Stimulated activated CD4-positive, alpha-beta T cell treated with anti-CD3 and anti-CD28 coated beads, Interleukin-1b, Interleukin-23, amount 100 ng/mL, for 24 hours (primary cell): ENCODE data around the gene THTPA.
"Not testable (repeated sequence)": the region's sequence is repeated elsewhere in the genome, so short reads cannot be mapped to it uniquely, and the experiment has no call there.

Experiments used
- DNase-seq, 4 experiments: peaks; one replicate each; pipeline ENCODE4 v3.0.0-alpha.2; 2020; ENCODE audit warnings: low read depth in 4 of 4, low spot score in 1 of 4

The THTPA gene

DNA sequence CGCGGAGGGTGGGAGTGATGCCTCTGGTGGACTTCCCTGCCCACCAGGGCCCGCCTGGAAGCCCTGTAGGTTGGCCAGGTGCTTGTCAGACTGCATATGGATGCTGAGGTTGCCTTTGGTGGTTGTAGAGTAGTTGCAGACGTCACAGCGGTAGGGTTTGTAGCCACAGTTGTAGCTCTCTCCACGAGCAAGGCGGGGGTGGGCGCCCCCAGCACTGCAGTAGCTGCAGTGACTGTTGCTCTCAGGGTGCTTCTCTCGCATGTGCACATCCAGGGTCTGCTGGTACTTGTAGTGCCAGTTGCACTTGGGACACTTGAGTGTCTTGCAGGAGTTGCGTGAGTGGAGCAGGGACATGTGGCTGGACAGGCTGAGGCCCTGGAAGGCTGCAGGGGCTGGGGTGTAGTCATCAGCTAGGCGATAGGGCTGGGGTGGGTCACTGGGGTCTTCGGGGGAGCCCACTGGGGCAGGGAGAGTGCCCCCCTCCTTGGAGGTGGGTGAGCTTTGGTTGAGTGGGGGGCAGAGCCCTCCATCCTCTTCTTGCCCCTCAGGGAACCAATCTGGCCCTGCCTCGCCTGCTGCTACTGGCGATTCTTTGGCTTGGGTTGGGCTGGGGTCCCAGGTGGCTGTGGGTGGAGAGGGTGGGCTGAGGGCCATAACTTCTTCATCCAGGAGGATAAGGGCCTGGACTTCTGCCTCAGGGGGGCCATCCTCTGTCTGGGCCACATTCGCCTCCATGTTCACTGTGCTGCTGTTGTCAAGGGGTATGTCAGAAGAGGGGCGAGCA lies 22.2 kb upstream of the THTPA start:
- DNase-seq, result no peak

DNA sequence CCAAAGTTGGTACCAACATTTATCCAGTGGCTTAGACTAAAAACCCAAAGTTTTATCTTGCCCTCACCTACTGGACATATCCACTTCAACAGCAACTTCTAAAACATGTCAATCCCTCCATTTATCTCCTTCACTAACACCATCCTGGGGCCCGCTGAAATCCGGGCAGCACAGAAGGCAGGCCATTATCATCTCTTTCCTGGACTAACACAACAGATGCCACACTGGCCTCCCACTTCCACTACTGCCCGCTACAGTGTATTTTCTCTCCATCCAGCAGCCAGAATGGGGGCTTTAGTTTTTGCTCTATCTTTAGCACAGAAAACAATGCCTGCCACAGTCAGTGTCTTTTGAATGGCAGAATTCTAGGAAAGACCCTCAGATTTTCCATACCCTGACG lies 20.1 kb upstream of the THTPA start:
- no peak for DNase-seq

DNA sequence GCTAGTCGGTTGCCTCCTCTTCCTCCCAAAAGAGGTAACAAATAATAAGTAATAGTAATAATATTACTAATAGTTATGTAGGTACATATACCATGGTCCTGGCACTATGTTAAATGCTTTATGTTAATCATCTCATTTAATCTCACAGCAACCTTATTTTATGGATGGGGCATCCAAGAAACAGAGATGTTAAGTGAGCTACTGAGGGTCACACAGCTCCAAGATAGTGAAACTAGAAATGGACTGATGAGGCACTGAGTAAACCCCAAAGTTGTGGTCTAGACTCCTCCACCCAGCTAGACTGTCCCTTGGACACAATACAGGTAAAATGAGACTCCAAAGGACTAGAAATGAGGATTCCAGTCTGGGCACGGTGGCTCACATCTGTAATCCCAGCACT lies 19.6 kb upstream of the THTPA start:
- no peak for DNase-seq

DNA sequence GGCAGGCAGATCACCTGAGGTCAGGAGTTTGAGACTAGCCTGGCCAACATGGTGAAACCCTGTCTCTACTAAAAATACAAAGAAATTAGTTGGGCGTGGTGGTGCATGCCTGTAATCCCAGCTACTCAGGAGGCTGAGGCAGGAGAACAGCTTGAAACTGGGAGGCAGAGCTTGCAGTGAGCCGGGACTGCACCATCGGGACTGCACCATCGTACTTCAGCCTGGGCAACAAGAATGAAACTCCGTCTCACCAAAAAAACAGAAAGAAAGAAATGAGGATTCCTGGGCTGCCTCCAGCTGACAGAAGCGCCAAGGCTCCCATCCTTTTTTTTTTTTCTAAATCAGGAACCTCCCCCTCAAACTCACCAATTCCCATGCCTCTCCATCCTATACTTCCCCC lies 19.2 kb upstream of the THTPA start:
- not testable (repeated sequence) for DNase-seq

DNA sequence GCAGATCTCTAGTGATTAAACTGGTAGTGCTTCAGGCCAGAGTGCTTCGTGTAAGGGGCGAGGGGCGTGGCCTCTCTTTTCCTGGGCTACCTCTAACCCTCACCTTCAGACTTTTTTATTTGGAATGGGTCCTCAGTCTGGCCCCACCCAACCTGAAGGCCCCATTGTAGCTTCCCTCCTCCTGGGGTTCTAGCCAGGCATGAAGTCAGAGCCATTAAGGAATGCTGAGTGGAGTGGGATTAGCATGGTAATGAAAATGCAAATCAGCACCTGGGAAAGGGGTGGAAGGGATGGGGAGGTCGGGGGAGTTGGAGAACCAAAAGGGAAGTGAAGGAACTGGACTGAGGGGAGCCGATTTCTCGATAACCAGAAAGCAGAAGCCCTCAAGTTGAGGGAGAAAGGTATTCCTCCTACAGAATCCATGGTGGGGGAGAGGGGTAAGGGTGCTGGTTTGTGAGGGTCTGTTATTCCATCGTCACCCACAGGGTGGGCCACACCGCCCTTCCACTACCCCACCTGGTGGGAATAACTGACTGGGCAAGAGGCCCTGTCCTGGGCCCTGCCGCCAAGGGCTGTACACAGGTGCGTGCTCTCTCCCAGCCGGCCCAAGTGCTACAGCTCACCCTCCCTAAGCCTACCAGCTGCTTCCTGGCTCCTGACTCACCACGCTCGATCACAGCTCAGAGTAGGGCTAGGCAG lies 18.6 kb upstream of the THTPA start:
- DNase-seq, result no peak

DNA sequence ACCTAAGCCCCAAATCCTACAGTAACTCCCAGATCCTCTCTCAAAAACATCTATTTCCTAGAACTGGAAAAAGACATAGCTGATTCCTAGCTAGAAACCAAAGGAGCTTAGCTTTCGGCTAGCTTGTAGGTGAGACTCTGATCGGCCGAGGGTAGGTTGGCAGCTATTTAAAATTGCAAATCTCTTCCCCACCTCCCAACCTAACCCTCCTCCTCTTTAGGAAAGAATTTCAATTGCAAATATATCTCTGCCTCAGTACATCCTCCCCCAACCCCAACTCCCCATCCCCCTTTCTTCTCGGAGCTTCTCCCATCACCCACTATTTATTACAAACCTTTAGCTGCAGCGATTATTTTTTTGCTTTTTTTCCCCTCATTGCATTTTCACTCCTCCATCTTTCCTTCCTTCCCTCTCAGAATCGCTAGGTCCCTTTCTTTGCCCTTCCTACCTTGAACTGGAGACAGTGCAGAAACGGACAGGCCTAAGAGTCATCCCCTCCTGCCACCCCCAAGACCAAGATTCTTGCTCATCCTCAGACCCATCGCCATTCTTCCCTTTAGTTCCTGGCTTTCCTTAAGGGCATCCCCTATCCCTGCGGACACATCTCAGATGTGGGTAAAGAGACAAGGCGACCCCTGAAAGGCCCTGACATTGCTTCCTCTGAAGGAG lies 17.9 kb upstream of the THTPA start:
- no peak for DNase-seq

DNA sequence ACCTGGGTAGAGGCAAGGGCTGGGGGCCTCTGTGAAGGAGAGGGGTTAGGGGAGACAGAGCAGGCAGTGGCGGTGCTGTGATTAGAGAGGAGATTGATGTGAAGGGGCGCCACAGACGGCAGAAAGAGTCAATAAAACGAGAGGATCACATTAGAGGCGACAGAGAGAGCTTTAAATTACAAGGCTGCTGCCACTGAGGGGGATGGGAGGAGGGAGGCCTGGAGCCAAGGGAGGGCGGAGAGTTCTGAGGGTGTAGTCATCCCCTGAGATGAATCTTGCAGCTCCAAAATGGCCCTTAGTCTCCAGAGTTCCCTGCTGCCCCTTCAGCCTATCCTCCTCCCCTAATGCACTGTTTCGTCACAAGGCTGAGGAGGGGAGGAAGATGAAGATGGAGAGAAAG lies 17.3 kb upstream of the THTPA start:
- no peak for DNase-seq

DNA sequence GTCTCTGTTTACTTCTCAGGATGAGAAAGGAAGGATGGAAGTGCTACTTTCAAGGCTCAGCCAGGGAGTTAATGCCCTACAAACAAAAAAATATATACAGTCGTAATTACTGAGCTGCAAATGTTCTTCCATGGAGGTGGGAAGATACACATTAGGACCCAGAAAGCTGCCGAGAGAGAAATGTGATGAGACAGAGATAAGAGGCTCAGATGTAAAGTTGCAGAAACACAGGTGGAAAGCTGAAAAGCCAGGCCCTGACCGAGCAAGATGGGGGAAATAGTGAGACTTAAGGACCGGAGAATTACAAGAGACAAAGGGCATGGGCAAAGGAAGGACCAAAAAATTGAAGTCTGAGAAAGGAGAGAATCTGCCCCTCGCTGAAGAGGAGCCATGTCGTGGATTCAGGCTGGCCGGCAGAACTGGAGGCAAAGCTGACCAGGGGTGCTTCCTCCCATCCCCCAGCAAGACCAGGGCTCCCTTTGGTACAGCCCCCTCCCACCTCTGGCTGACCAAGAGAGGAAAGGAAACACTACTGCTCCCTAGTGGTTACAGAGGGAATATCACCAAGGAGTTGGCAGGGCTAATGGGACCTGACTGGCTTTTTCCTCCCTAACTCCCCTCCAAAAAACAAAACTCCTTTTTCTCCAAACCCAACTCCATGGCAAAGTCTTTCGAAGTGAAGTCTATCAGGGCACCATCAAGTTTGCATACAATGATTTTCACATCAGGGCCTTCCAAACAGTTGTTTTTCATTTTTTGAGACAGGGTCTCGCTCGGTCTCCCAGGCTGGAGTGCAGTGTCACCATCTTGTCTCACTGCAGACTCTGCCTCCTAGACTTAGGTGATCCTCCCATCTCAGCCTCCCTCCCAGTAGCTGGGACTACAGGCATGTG lies 16.6 kb upstream of the THTPA start:
- DNase-seq, result no peak

DNA sequence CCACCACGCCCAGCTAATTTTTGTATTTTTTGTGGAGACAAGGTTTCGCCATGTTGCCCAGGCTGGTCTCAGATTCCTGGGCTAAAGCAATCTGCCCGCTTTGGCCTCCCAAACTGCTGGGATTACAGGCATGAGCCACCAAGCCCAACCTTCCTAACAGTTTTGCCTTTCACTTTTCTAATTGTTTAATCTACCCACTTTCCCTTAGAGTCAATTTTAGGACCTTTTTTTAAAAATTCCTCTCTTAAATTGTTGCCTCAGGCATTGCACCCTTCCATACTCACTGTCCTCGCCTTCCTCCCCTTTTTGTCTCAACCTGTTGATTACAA lies 16.0 kb upstream of the THTPA start:
- no peak for DNase-seq

DNA sequence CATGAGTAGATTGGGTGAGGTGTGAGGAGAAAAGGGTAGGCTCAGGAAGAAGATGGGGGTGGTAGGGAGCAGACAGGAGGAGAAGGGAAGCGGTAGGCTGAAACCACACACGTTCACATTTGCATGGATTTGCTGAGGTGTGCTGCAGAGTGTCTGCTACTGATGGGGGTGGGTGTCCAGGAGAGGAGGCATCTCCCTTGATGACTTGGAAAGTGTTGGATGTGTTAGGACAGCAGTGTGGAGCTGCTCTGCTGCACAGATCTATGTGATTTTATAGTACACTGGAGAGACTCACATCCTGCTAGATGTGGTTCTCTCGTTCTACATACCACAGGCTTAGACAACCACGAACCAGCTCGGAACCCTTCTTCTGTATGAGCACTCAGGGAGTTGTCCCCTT lies 13.8 kb upstream of the THTPA start:
- DNase-seq, result no peak

DNA sequence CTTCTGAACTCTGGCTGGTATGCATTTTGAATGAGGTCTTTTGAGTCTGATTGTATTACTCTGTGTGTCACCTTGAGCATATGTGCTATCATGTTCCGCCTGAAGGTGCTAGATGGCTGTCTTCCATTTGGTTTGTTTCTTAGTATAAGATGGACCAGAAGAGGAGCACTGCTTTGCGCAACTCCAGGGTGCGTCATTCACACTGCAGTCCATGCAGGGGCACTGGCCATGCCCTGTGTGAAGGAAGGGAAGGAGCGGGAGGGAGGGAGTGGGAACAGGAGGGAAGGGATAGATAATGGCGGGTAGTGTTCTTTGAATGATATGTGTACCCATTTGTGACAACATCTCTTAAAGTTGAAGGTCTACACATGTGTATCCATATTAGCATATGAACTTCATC lies 12.7 kb upstream of the THTPA start:
- no peak for DNase-seq

DNA sequence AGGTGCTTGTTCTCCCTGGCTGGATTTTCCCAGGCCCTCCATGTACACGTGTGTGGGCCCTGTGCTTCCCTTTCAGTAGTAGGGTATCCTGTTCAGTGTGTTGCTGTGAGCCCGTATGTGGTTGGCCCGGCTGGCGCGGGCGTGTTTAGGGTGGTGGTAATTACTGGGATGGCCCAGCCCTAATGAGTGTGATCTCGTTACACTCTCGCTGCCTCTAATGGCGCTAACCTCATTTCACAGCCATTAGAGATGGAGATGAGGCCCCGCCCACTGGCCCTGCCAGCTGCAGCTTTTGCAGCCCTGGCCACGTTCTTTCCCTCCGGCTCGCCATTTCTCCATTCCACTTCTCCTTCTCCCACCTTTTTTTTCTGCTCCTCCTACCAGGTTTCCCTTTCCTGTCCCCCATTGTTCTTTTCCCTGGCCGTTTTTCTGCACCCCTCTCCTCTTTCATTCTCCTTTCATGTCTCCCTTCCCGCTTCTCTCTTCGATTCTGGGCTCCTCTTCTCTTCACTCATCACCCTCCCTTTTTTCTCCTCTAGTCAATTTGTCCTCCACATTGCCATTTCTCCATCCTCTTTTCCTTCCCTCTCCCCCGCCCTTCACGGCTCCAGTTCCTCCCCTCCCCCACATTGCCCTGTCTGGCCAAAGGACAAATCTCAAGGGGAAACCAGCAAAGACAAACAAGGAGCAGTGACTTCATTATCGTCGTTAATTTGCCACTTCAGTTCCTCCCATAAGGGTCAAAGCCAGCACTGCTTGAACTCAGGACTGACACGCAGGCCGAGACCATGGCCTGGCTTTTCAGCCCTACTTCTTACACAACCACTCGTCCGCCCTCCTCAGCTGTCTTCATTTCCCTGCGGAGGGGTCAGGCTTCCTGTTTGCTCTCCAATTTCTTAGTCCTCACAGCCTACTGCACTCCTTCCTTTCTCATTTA lies 11.3 kb upstream of the THTPA start:
- no peak for DNase-seq

DNA sequence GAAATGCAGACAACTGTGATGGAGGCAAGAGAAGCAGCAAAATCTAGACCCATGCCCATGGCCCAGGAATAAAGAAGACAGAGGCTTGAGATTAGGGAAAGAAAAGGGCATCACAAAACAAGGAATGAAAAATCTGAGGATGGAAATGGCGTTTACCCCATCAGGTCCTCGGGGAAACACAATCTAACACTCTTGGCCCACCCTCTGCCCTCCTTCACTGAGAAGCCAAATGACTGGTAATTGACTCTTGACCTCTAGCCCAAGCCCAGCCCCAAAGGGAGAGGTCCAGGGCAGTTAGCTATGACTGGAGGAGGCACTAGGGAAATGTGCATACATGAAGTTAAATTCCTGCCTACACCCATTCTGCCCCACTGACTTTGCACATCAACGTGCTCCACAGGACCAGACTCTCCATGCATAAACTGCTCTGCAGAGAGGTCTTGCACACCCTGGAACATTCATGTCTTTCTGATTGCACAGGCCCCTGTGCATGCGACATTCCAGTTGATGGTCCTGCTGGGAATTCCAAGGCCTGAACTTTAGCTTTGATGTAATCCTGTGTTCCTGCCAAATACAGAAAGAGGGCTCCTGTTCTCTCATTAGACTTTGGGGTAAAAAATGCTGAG lies 10.2 kb upstream of the THTPA start:
- DNase-seq, result no peak

DNA sequence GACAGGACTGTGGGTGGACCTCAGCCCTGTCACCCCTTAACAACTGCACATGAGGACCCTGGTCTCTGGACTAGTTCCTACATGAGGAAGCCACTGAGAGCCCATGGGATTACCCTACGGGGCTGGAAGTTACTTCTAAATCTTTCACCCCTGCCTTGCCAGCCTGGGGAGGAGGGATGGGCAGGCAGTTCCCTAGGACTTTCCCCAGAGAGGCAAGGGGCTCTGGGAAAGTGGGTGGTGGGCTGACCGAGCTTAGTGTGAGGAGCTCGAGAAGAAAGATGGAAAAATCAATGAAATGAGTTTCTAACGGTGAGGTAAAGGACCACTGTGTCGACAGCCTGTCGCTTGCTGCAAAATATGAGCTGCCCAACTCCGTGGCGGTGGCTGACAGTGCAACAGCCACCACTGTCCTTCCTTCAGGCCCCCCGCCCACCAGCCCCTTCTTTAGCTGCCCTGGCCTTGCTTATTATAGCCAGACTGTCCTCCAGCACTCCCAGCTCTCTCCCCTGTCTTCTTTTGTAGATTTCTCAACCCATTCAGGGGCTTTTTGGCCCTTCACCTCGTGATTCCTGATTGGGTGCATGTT lies 9.5 kb upstream of the THTPA start:
- no peak for DNase-seq

DNA sequence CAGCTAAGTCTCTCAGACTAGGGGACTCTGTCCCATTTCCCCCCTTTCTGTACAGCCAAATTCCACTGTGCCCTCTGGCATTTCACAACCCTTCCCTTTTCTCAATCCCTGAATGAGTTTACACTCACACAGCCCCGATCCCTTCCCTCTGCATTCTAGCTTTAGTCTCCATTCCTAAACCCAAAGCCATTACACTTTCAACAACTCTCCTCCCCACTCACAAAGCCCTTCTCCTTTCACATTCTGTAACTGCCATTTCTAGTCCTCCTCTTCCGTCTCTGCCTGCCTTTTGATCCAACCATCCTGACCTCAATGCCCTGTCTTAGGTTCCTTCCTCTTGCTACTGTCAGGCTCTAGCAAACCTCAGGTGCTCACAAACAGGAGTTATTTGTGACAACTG lies 8.1 kb upstream of the THTPA start:
- no peak for DNase-seq

DNA sequence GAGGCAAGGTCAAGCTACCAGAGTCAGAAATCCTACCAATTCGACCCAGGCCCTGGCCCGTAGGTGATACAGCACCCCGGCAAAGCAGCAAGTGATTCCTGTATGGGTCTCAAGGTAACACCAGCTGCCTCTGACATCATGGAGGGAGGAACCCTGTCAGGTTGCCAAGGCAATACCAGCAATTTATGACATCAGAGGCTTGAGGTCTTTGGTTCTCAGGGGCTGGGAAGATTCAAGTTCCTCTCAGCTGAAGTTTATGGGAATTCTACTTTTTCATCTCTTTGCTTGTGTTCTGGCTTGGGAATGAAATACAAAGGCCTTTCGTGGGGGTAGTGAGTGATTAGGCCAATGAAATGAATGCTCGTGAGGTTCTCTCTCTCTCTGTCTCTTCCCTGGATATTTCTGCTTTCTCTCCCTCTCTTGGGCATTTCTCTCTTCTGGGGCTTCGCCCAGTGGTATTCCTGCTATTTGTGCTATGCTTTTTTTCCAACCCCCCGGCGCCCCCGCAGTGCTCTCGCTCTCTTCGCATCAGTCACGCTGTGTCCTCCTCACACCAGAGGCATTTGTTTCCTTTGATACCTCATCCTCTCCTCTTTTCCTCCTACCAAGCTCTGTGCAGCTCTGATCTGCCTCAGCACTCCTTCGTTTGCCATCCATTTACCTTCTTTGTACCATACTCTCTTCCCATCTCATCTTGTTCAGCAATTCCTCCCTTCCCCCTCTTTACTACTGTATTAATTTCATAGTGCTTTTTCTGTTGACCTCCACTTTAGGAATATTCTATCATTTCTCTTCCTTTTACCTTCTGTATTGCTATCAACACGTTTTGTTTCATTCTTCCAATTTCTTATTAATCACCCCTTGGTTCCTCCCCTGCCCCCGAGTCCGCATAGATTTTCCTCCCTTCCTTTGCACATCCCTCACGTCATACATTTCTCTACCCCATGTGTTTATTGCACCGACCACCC lies 7.4 kb upstream of the THTPA start:
- no peak for DNase-seq

DNA sequence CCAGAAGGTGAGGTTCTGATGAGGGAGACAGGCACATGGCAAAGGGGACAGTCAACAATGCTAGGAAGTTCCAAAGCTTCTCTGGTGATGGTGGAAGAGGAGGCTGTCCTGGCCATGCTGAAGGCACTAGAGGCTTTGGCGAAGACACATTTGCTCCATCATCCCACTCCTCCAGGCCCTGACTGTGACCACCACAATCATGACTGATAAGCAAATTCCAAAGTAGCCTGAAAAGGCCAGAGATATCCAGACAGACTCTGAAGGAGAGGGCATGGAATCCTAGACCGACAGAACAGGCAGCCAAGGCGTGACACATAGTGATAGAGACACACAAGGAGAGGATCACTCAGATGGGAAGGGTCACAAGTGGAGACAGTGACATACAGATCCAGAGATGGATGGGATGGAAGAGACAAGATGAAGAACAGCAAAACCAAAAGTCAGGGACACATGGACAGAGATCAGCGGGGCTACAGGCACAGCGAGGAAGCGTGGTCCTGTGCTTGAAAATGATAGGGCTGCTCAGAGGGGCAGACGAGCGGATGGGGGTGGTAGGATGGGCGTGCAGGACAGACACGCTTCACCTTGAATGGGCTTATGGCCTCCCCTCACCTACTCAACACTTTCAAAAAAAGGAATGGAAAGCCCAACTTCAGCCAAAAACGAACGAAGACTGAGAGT lies 5.8 kb upstream of the THTPA start:
- no peak for DNase-seq

DNA sequence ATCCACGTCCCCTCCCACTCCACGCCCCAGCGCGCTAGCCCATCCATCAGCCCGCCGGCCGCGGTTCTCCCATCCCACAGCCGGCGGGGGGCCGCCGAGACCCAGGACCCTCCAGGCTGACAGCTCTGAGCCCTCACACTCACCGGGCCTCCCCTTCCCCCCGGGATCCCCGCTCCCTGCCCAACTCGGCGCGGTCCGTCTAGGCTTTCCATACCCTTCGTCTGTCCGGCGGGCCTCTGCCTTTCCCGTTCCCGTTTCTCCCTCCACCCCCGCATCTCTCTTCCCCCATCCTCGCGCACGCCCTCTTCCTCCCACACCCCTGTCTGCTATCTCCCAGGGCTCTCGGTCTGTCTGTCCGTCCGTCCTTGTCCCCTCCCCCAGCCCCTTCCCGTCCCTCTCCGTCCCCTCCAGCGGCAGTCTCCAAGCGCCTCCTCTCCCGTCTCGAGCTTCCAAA lies 5.2 kb upstream of the THTPA start:
- no peak for DNase-seq
